GM23338 (cell line): ENCODE measurements around the gene PRKG2. TPM values are rescaled to one million over a fixed set of nuclear protein-coding genes. Genes with fewer than 3 reads are reported as not detected.

Experiments used
- ATAC-seq: fragments of 200-7000 bp; cut with Tn5 transposase; 3 replicates; pipeline ENCODE4 v1.9.1; 2020
- DNase-seq: peaks from one replicate; pipeline ENCODE4 v3.0.0-alpha.2; 2015; ENCODE audit warnings: low spot score
- H2AFZ ChIP-seq: fragments of 200-600 bp; sonication (generic); 2 replicates; pipeline ENCODE4 v1.8.0; 2016; ENCODE audit warnings: antibody characterized with exemption, mild to moderate bottlenecking, moderate library complexity
- H3F3A ChIP-seq: fragments of 200-600 bp; sonication (generic); replicated peaks from 2 replicates; pipeline ENCODE4 v1.8.0; 2017; ENCODE audit warnings: antibody characterized with exemption, mixed run types, low read depth
- H3K27ac ChIP-seq: fragments of 200-600 bp; sonication (generic); 2 replicates; pipeline ENCODE4 v1.6.1; 2016; ENCODE audit warnings: low read depth
- H3K27me3 ChIP-seq: fragments of 200-600 bp; sonication (generic); 2 replicates; pipeline ENCODE4 v1.8.0; 2016; ENCODE audit warnings: mild to moderate bottlenecking, mixed run types, moderate library complexity; ENCODE audit not compliant: insufficient read depth
- H3K36me3 ChIP-seq: fragments of 200-600 bp; sonication (generic); 2 replicates; pipeline ENCODE4 v1.8.0; 2016; ENCODE audit warnings: mild to moderate bottlenecking; ENCODE audit not compliant: insufficient read depth
- H3K4me1 ChIP-seq: fragments of 200-600 bp; sonication (generic); 2 replicates; pipeline ENCODE4 v1.8.0; 2016; ENCODE audit warnings: mild to moderate bottlenecking, moderate library complexity; ENCODE audit not compliant: insufficient read depth
- H3K4me2 ChIP-seq: fragments of 200-600 bp; sonication (generic); 2 replicates; pipeline ENCODE4 v1.7.1; 2017; ENCODE audit warnings: mixed run types
- H3K4me3 ChIP-seq: fragments of 200-600 bp; sonication (generic); 2 replicates; pipeline ENCODE4 v1.6.1; 2016; ENCODE audit warnings: mixed run types
- H3K79me2 ChIP-seq: fragments of 200-600 bp; sonication (generic); replicated peaks from 2 replicates; pipeline ENCODE4 v1.8.0; 2017; ENCODE audit warnings: mild to moderate bottlenecking; ENCODE audit not compliant: insufficient read depth
- H3K9me2 ChIP-seq: fragments of 200-600 bp; sonication (generic); 2 replicates; pipeline ENCODE4 v1.8.0; 2017; ENCODE audit not compliant: insufficient read depth
- H4K20me1 ChIP-seq: fragments of 200-600 bp; sonication (generic); replicated peaks from 2 replicates; pipeline ENCODE4 v1.8.0; 2017; ENCODE audit warnings: mild to moderate bottlenecking; ENCODE audit not compliant: insufficient read depth
- H3K27ac Mint-ChIP-seq: 2 replicates; pipeline ENCODE4 v1.8.0; 2020; ENCODE audit warnings: inconsistent platforms, mild to moderate bottlenecking, moderate library complexity, mixed read lengths
- H3K27me3 Mint-ChIP-seq: 3 replicates; pipeline ENCODE4 v1.8.0; 2022; ENCODE audit warnings: low read depth, mild to moderate bottlenecking, moderate library complexity, mixed read lengths, inconsistent platforms; ENCODE audit not compliant: insufficient read depth, poor library complexity
- H3K36me3 Mint-ChIP-seq: 3 replicates; pipeline ENCODE4 v1.8.0; 2021; ENCODE audit warnings: low read depth, mild to moderate bottlenecking, inconsistent platforms, moderate library complexity, mixed read lengths
- H3K4me1 Mint-ChIP-seq: 3 replicates; pipeline ENCODE4 v1.8.0; 2020; ENCODE audit warnings: mild to moderate bottlenecking, inconsistent platforms, mixed read lengths
- H3K4me3 Mint-ChIP-seq: 3 replicates; pipeline ENCODE4 v1.8.0; 2021; ENCODE audit warnings: moderate library complexity, mild to moderate bottlenecking, inconsistent platforms, mixed read lengths
- H3K9me3 Mint-ChIP-seq: 3 replicates; pipeline ENCODE4 v1.8.0; 2020; ENCODE audit warnings: moderate library complexity, mild to moderate bottlenecking, inconsistent platforms, mixed read lengths
- CREB1 ChIP-seq: fragments of 250-450 bp; sonication (Bioruptor Pico); IDR thresholded peaks from 2 replicates; pipeline ENCODE4 v1.5.0; 2020; ENCODE audit warnings: low read depth, mild to moderate bottlenecking, moderate library complexity
- CTCF ChIP-seq, 2 experiments: fragments of 200-600 bp in 1 of 2; sonication (generic) in 1 of 2; conservative IDR thresholded peaks; 2 replicates each; pipeline versions ENCODE4 v1.5.1 to v1.6.1; 2016 to 2017; ENCODE audit warnings: antibody characterized with exemption in 2 of 2, low read depth in 2 of 2, mild to moderate bottlenecking in 2 of 2, moderate library complexity in 1 of 2
- ETS1 ChIP-seq: IDR thresholded peaks from 2 replicates; pipeline ENCODE4 v1.6.1; 2016; ENCODE audit warnings: antibody characterized with exemption
- EZH2 ChIP-seq: fragments of 200-600 bp; sonication (generic); IDR thresholded peaks from one replicate; pipeline ENCODE4 v1.8.0; 2017; ENCODE audit warnings: antibody characterized with exemption, mild to moderate bottlenecking, low read depth; ENCODE audit not compliant: unreplicated experiment
- EZH2phosphoT487 ChIP-seq: fragments of 200-600 bp; sonication (generic); IDR thresholded peaks from one replicate; pipeline ENCODE4 v1.8.1; 2018; ENCODE audit warnings: antibody characterized with exemption; ENCODE audit not compliant: unreplicated experiment
- JUNB ChIP-seq: IDR thresholded peaks from one replicate; pipeline ENCODE4 v1.6.1; 2016; ENCODE audit warnings: antibody characterized with exemption; ENCODE audit not compliant: unreplicated experiment
- NANOG ChIP-seq: IDR thresholded peaks from 2 replicates; pipeline ENCODE4 v1.6.1; 2016; ENCODE audit warnings: antibody characterized with exemption, borderline replicate concordance
- POLR2AphosphoS5 ChIP-seq: IDR thresholded peaks from 2 replicates; pipeline ENCODE4 v1.6.1; 2016; ENCODE audit warnings: antibody characterized with exemption, low read depth
- STAT1 ChIP-seq: IDR thresholded peaks from one replicate; pipeline ENCODE4 v1.6.1; 2016; ENCODE audit warnings: antibody characterized with exemption; ENCODE audit not compliant: unreplicated experiment
- ZNF114 ChIP-seq: fragments of 250-450 bp; sonication (Bioruptor Pico); IDR thresholded peaks from 2 replicates; pipeline ENCODE4 v1.5.0; 2020; ENCODE audit warnings: mild to moderate bottlenecking, moderate library complexity
- ZNF331 ChIP-seq: fragments of 250-450 bp; sonication (Bioruptor Pico); IDR thresholded peaks from 2 replicates; pipeline ENCODE4 v1.5.0; 2020; ENCODE audit warnings: low read depth, mild to moderate bottlenecking, moderate library complexity
- polyA plus RNA-seq: library from polyadenylated mRNA; unstranded; fragments of >200 nt; fragmentation: Nextera tagmentation; extraction: Ambion mirVana; gene quantifications from 2 replicates; pipeline ENCODE4 v1.2.1, GENCODE V29; 2016
- total RNA-seq: library from RNA; depleted of rRNA; stranded (reverse); fragments of >200 nt; shearing (Covaris generic); gene quantifications from 2 replicates; pipeline ENCODE4 v1.2.3, GENCODE V29; 2014
- TF ChIP-seq, protein P1 (sequence below): fragments of 250-450 bp; sonication (Bioruptor Pico); IDR thresholded peaks from 2 replicates; pipeline ENCODE4 v1.5.0; 2020; ENCODE audit warnings: mild to moderate bottlenecking, moderate library complexity
- TF ChIP-seq, protein P2 (sequence below): IDR thresholded peaks from one replicate; pipeline ENCODE4 v1.6.1; 2018; ENCODE audit warnings: antibody characterized with exemption; ENCODE audit not compliant: unreplicated experiment

PRKG2 gene
- total and polyA plus RNA-seq, 2 experiments from 2014 or later, result 1.9 to 3.6 TPM

GRCh38 chr4:81085291-81085690 lies 129.7 kb downstream of the PRKG2 start:
- 0 out of 2 replicates have a peak, but pooled peaks cover 6% of the 10 kb centered on the region for H3K9me2 ChIP-seq
- no peak overlapping the region for H3K4me3 ChIP-seq
- Mint-ChIP-seq H3K4me1 (no peaks in the 10 kb centered on the region), H3K27ac (no peak overlapping the region), H3K4me3 (no peak overlapping the region), H3K36me3 (peaks cover 9% of the 10 kb centered on the region; the same call in 1 of the 3 replicates), H3K9me3 (peaks cover 21% of the 10 kb centered on the region), H3K27me3 (no peaks in the 10 kb centered on the region)
- no peak for TF ChIP-seq CTCF (conservative IDR thresholded peaks at IDR 0.05; ENCODE audit: low read depth in 2 of 2)
- no peak for TF ChIP-seq JUNB
- no peak for TF ChIP-seq STAT1
- TF ChIP-seq CREB1 (CRISPR knock-in tag), result no peak
- TF ChIP-seq ETS1, result no peak
- TF ChIP-seq POLR2AphosphoS5, result no peak
- no peak for TF ChIP-seq NANOG
- TF ChIP-seq EZH2, result no peak
- TF ChIP-seq ZNF331 (CRISPR knock-in tag), result no peak
- TF ChIP-seq ZNF114 (CRISPR knock-in tag), result no peak
- TF ChIP-seq, protein P1, sequence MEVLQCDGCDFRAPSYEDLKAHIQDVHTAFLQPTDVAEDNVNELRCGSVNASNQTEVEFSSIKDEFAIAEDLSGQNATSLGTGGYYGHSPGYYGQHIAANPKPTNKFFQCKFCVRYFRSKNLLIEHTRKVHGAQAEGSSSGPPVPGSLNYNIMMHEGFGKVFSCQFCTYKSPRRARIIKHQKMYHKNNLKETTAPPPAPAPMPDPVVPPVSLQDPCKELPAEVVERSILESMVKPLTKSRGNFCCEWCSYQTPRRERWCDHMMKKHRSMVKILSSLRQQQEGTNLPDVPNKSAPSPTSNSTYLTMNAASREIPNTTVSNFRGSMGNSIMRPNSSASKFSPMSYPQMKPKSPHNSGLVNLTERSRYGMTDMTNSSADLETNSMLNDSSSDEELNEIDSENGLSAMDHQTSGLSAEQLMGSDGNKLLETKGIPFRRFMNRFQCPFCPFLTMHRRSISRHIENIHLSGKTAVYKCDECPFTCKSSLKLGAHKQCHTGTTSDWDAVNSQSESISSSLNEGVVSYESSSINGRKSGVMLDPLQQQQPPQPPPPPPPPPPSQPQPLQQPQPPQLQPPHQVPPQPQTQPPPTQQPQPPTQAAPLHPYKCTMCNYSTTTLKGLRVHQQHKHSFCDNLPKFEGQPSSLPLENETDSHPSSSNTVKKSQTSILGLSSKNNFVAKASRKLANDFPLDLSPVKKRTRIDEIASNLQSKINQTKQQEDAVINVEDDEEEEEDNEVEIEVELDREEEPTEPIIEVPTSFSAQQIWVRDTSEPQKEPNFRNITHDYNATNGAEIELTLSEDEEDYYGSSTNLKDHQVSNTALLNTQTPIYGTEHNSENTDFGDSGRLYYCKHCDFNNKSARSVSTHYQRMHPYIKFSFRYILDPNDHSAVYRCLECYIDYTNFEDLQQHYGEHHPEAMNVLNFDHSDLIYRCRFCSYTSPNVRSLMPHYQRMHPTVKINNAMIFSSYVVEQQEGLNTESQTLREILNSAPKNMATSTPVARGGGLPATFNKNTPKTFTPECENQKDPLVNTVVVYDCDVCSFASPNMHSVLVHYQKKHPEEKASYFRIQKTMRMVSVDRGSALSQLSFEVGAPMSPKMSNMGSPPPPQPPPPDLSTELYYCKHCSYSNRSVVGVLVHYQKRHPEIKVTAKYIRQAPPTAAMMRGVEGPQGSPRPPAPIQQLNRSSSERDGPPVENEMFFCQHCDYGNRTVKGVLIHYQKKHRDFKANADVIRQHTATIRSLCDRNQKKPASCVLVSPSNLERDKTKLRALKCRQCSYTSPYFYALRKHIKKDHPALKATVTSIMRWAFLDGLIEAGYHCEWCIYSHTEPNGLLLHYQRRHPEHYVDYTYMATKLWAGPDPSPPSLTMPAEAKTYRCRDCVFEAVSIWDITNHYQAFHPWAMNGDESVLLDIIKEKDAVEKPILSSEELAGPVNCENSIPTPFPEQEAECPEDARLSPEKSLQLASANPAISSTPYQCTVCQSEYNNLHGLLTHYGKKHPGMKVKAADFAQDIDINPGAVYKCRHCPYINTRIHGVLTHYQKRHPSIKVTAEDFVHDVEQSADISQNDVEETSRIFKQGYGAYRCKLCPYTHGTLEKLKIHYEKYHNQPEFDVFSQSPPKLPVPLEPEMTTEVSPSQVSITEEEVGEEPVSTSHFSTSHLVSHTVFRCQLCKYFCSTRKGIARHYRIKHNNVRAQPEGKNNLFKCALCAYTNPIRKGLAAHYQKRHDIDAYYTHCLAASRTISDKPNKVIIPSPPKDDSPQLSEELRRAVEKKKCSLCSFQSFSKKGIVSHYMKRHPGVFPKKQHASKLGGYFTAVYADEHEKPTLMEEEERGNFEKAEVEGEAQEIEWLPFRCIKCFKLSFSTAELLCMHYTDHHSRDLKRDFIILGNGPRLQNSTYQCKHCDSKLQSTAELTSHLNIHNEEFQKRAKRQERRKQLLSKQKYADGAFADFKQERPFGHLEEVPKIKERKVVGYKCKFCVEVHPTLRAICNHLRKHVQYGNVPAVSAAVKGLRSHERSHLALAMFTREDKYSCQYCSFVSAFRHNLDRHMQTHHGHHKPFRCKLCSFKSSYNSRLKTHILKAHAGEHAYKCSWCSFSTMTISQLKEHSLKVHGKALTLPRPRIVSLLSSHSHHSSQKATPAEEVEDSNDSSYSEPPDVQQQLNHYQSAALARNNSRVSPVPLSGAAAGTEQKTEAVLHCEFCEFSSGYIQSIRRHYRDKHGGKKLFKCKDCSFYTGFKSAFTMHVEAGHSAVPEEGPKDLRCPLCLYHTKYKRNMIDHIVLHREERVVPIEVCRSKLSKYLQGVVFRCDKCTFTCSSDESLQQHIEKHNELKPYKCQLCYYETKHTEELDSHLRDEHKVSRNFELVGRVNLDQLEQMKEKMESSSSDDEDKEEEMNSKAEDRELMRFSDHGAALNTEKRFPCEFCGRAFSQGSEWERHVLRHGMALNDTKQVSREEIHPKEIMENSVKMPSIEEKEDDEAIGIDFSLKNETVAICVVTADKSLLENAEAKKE (CRISPR knock-in tag), result no peak
- TF ChIP-seq EZH2phosphoT487, result no peak
- TF ChIP-seq, protein P2, sequence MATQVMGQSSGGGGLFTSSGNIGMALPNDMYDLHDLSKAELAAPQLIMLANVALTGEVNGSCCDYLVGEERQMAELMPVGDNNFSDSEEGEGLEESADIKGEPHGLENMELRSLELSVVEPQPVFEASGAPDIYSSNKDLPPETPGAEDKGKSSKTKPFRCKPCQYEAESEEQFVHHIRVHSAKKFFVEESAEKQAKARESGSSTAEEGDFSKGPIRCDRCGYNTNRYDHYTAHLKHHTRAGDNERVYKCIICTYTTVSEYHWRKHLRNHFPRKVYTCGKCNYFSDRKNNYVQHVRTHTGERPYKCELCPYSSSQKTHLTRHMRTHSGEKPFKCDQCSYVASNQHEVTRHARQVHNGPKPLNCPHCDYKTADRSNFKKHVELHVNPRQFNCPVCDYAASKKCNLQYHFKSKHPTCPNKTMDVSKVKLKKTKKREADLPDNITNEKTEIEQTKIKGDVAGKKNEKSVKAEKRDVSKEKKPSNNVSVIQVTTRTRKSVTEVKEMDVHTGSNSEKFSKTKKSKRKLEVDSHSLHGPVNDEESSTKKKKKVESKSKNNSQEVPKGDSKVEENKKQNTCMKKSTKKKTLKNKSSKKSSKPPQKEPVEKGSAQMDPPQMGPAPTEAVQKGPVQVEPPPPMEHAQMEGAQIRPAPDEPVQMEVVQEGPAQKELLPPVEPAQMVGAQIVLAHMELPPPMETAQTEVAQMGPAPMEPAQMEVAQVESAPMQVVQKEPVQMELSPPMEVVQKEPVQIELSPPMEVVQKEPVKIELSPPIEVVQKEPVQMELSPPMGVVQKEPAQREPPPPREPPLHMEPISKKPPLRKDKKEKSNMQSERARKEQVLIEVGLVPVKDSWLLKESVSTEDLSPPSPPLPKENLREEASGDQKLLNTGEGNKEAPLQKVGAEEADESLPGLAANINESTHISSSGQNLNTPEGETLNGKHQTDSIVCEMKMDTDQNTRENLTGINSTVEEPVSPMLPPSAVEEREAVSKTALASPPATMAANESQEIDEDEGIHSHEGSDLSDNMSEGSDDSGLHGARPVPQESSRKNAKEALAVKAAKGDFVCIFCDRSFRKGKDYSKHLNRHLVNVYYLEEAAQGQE, result no peak
- no peaks in the 10 kb centered on the region for H3K27me3 ChIP-seq
- no peak for ATAC-seq
- H3K4me2 ChIP-seq, result no peak overlapping the region
- H3K4me1 ChIP-seq, result no peaks in the 10 kb centered on the region
- no peak for DNase-seq
- H3K27ac ChIP-seq, result no peak overlapping the region
- no peaks in the 10 kb centered on the region for H3F3A ChIP-seq
- H4K20me1 ChIP-seq, result no peaks in the 10 kb centered on the region
- no peaks in the 10 kb centered on the region for H3K79me2 ChIP-seq
- H2AFZ ChIP-seq, result no peak overlapping the region
- H3K36me3 ChIP-seq, result no peaks in the 10 kb centered on the region
